Uterus (tissue), 4 donors: ENCODE measurements around the gene PGF. TPM values are rescaled to one million over a fixed set of nuclear protein-coding genes. Genes with fewer than 3 reads are reported as not detected.

Experiments
- DNase-seq, 2 donors: peaks; one replicate each; pipeline ENCODE4 v3.0.0-alpha.2; 2019 to 2020
- H3K27ac ChIP-seq, 2 donors: fragments of 200-600 bp; sonication (generic); 1 replicate in 1 of 2; 2 replicates in 1 of 2; pipeline ENCODE4 v1.5.1; 2016 to 2018
- H3K27me3 ChIP-seq, 2 donors: fragments of 200-600 bp; sonication (generic); one replicate each; pipeline ENCODE4 v1.5.1; 2018 to 2019; ENCODE audit warnings: control low read depth in 1 of 2
- H3K36me3 ChIP-seq, 2 donors: fragments of 200-600 bp; sonication (generic); one replicate each; pipeline ENCODE4 v1.5.1; 2019; ENCODE audit warnings: control low read depth in 1 of 2
- H3K4me1 ChIP-seq, 2 donors: fragments of 200-600 bp; sonication (generic); one replicate each; pipeline ENCODE4 v1.5.1; 2018 to 2019; ENCODE audit warnings: control low read depth in 1 of 2
- H3K4me3 ChIP-seq, 2 donors: fragments of 200-600 bp; sonication (generic); 1 replicate in 1 of 2; 2 replicates in 1 of 2; pipeline ENCODE4 v1.5.1; 2018 to 2019; ENCODE audit warnings: mild to moderate bottlenecking in 1 of 2
- H3K9me3 ChIP-seq, 2 donors: fragments of 200-600 bp; sonication (generic); one replicate each; pipeline ENCODE4 v1.5.1; 2019; ENCODE audit warnings: control low read depth in 1 of 2
- CTCF ChIP-seq, 4 experiments: fragments of 200-600 bp in 2 of 4; fragments of 450-650 bp in 2 of 4; sonication (generic) in 2 of 4; IDR thresholded peaks; one replicate each; pipeline ENCODE4 v1.5.1; 2016 to 2019; ENCODE audit warnings: antibody characterized with exemption in 4 of 4, mild to moderate bottlenecking in 2 of 4, moderate library complexity in 1 of 4
- POLR2A ChIP-seq, 2 donors: fragments of 450-650 bp; IDR thresholded peaks; one replicate each; pipeline ENCODE4 v1.6.1; 2016; ENCODE audit warnings: antibody characterized with exemption in 2 of 2, mild to moderate bottlenecking in 1 of 2, moderate library complexity in 1 of 2
- intact Hi-C: fragments of 100-400 bp; cut with DNase I; formaldehyde crosslinking; loops from one replicate; pipeline ENCODE4 v1.15.1; 2023; ENCODE audit warnings: low total_unique reads
- total RNA-seq, 4 donors: library from RNA; depleted of rRNA in 3 of 4; stranded (reverse); fragments of >200 nt in 3 of 4; gene quantifications; one replicate each; pipeline versions ENCODE4 v1.1.0 to v1.2.4, GENCODE V29; 2014 to 2023
- donor health status: DM: yes; HTN: yes; CAD: no.

The PGF gene
- total RNA-seq, 4 donors from 2014 or later: 2.7 to 32.4 (median 15.4) TPM

- intact Hi-C loops: no loop called here
- Histone ChIP-seq H3K27me3 (no peaks in the 10 kb centered on the region), H3K4me1 (peaks cover 0 to 6% of the 10 kb centered on the region in 2 donors), H3K36me3 (no peaks in the 10 kb centered on the region), H3K9me3 (no peaks in the 10 kb centered on the region), H3K27ac (peak overlapping the region in 1 of 2 donors; percentile 70), H3K4me3 (peak overlapping the region; percentile 45 to 55)
- DNase-seq: no peak
- no peak for TF ChIP-seq POLR2A (IDR thresholded peaks at IDR 0.05)
- no peak for TF ChIP-seq CTCF (IDR thresholded peaks at IDR 0.05)
Measured at GRCh38 chr14:74921987-74922751, 33.2 kb downstream of the PGF start.

DNA sequence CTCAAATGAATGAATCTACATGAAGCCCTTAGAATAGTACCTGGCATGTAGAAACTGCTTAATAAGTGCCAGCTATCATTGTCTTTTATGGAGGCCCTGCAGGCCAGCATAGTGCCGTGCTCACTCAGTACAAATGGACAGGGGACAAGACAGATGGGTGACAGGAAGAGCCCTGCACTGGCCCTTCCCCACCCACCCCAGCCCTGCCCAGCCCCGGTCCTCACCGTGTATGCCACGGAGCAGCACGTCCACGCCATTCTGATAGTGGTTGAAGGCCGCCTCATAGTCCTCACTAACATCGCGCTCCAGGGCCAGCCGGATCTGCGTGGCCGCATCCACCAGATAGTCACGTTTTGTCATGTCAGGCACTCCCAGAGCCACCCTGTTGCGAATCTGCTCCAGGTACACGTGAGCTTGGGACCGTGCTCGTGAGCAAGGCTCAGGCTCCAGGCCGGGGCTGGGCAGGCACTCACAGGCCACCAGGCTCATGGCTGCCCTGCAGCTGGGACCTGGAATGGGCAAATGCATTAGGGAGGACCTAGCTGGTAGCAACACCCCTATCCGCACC is 34.3 kb downstream of the PGF start:
- H3K4me1 ChIP-seq: peaks cover 0 to 6% of the 10 kb centered on the region in 2 donors
- no peaks in the 10 kb centered on the region for H3K36me3 ChIP-seq
- DNase-seq: no peak
- no peaks in the 10 kb centered on the region for H3K27me3 ChIP-seq
- H3K4me3 ChIP-seq: no peak overlapping the region
- intact Hi-C loops: no loop called here
- no peaks in the 10 kb centered on the region for H3K9me3 ChIP-seq
- TF ChIP-seq POLR2A (IDR thresholded peaks at IDR 0.05) (no peak), CTCF (IDR thresholded peaks at IDR 0.05) (no peak)
- no peak overlapping the region for H3K27ac ChIP-seq

GRCh38 chr14:74920281-74920680 is 35.1 kb downstream of the PGF start:
- DNase-seq: no peak
- TF ChIP-seq CTCF (IDR thresholded peaks at IDR 0.05): no peak
- TF ChIP-seq POLR2A (IDR thresholded peaks at IDR 0.05): no peak
- Histone ChIP-seq H3K4me1 (peaks cover 0 to 6% of the 10 kb centered on the region in 2 donors), H3K27me3 (no peaks in the 10 kb centered on the region), H3K9me3 (no peaks in the 10 kb centered on the region), H3K4me3 (no peak overlapping the region), H3K36me3 (no peaks in the 10 kb centered on the region), H3K27ac (no peak overlapping the region)
- intact Hi-C loops: no loop called here

- intact Hi-C loops: no loop called here
- H3K4me1 ChIP-seq: peaks cover 0 to 6% of the 10 kb centered on the region in 2 donors
Measured at GRCh38 chr14:74919421-74920165, 35.8 kb downstream of the PGF start.

More at GRCh38 chr14:74919421-74920165, 35.8 kb downstream of the PGF start:
- DNase-seq: no peak
- no peaks in the 10 kb centered on the region for H3K36me3 ChIP-seq
- TF ChIP-seq CTCF (IDR thresholded peaks at IDR 0.05): no peak
- no peak for TF ChIP-seq POLR2A (IDR thresholded peaks at IDR 0.05)
- H3K27ac ChIP-seq: no peak overlapping the region
- H3K27me3 ChIP-seq: no peaks in the 10 kb centered on the region
- H3K9me3 ChIP-seq: no peaks in the 10 kb centered on the region
- H3K4me3 ChIP-seq: no peak overlapping the region
